Parathyroid adenoma (tissue), 2 donors: ENCODE data around the gene AP4M1.
A peak's percentile ranks its signal among the peaks of the same experiment; 100 is the strongest.

Source experiments
- H2AFZ ChIP-seq: fragments of 300-600 bp; sonication (generic); one replicate; pipeline ENCODE4 v1.7.0; 2017; ENCODE audit warnings: antibody characterized with exemption, mild to moderate bottlenecking
- H3K27ac ChIP-seq: fragments of 300-600 bp; sonication (generic); one replicate; pipeline ENCODE4 v1.7.0; 2017
- H3K27me3 ChIP-seq: fragments of 300-600 bp; sonication (generic); one replicate; pipeline ENCODE4 v1.7.0; 2017; ENCODE audit warnings: low read length; ENCODE audit not compliant: control insufficient read depth, insufficient read depth
- H3K36me3 ChIP-seq: fragments of 300-600 bp; sonication (generic); one replicate; pipeline ENCODE4 v1.7.0; 2017; ENCODE audit warnings: low read length; ENCODE audit not compliant: control insufficient read depth, insufficient read depth
- H3K4me1 ChIP-seq: fragments of 300-600 bp; sonication (generic); one replicate; pipeline ENCODE4 v1.7.0; 2017; ENCODE audit warnings: control low read depth
- H3K4me2 ChIP-seq: fragments of 300-600 bp; sonication (generic); one replicate; pipeline ENCODE4 v1.7.0; 2017; ENCODE audit warnings: low read length
- H3K4me3 ChIP-seq: fragments of 300-600 bp; sonication (generic); one replicate; pipeline ENCODE4 v1.7.0; 2017; ENCODE audit warnings: low read depth, low read length
- H3K79me2 ChIP-seq: fragments of 300-600 bp; sonication (generic); one replicate; pipeline ENCODE4 v1.7.0; 2017; ENCODE audit warnings: control low read depth
- H3K9ac ChIP-seq: fragments of 300-600 bp; sonication (generic); one replicate; pipeline ENCODE4 v1.7.0; 2017; ENCODE audit warnings: mild to moderate bottlenecking
- H3K9me3 ChIP-seq: fragments of 300-600 bp; sonication (generic); one replicate; pipeline ENCODE4 v1.7.0; 2017; ENCODE audit warnings: low read length; ENCODE audit not compliant: control insufficient read depth
- CTCF ChIP-seq: fragments of 300-600 bp; sonication (generic); IDR thresholded peaks from one replicate; pipeline ENCODE4 v1.7.0; 2017; ENCODE audit warnings: antibody characterized with exemption, mild to moderate bottlenecking
- donor health status: primary hyperparathyroidism.

Gene AP4M1

GRCh38 chr7:100130608-100131453, 29.4 kb downstream of the AP4M1 start:
- no peaks in the 10 kb centered on the region for H3K36me3 ChIP-seq
- H3K4me1 ChIP-seq, result peaks cover 3% of the 10 kb centered on the region
- TF ChIP-seq CTCF, result peak; percentile 88
- H3K27me3 ChIP-seq, result no peaks in the 10 kb centered on the region
- H3K4me3 ChIP-seq, result no peak overlapping the region
- H3K4me2 ChIP-seq, result peak overlapping the region; percentile 44
- no peaks in the 10 kb centered on the region for H3K9me3 ChIP-seq
- no peaks in the 10 kb centered on the region for H3K79me2 ChIP-seq
- peak overlapping the region; percentile 40 for H2AFZ ChIP-seq
- no peak overlapping the region for H3K9ac ChIP-seq
- H3K27ac ChIP-seq, result no peak overlapping the region

GRCh38 chr7:100132126-100132525, 30.7 kb downstream of the AP4M1 start:
- Histone ChIP-seq H3K4me3 (no peak overlapping the region), H3K27ac (no peak overlapping the region)

GRCh38 chr7:100132697-100133151, 31.3 kb downstream of the AP4M1 start:
- Histone ChIP-seq H3K27ac (no peak overlapping the region), H3K36me3 (no peaks in the 10 kb centered on the region), H3K9ac (no peak overlapping the region), H3K4me2 (no peak overlapping the region), H3K79me2 (no peaks in the 10 kb centered on the region), H2AFZ (peak overlapping the region; percentile 10), H3K9me3 (no peaks in the 10 kb centered on the region), H3K27me3 (no peaks in the 10 kb centered on the region), H3K4me3 (no peak overlapping the region), H3K4me1 (peaks cover 3% of the 10 kb centered on the region)
- TF ChIP-seq CTCF, result peak; percentile 92

More at GRCh38 chr7:100132126-100132525, 30.7 kb downstream of the AP4M1 start:
- Histone ChIP-seq H3K4me2 (no peak overlapping the region), H3K27me3 (no peaks in the 10 kb centered on the region), H2AFZ (no peak overlapping the region), H3K79me2 (no peaks in the 10 kb centered on the region), H3K36me3 (no peaks in the 10 kb centered on the region), H3K9ac (no peak overlapping the region), H3K4me1 (peaks cover 3% of the 10 kb centered on the region), H3K9me3 (no peaks in the 10 kb centered on the region)
- TF ChIP-seq CTCF, result no peak

- no peaks in the 10 kb centered on the region for H3K36me3 ChIP-seq
- no peaks in the 10 kb centered on the region for H3K27me3 ChIP-seq
- no peak overlapping the region for H2AFZ ChIP-seq
- H3K27ac ChIP-seq, result no peak overlapping the region
- no peaks in the 10 kb centered on the region for H3K4me1 ChIP-seq
- no peak overlapping the region for H3K4me3 ChIP-seq
- no peak overlapping the region for H3K9ac ChIP-seq
- H3K9me3 ChIP-seq, result no peaks in the 10 kb centered on the region
- H3K4me2 ChIP-seq, result no peak overlapping the region
- TF ChIP-seq CTCF, result no peak
- H3K79me2 ChIP-seq, result no peaks in the 10 kb centered on the region
These were observed 36.7 kb downstream of the AP4M1 start for GRCh38 chr7:100137851-100138760.
